ENCODE results near the gene CCL16. TPM values are rescaled to one million over a fixed set of nuclear protein-coding genes. Genes with fewer than 3 reads are reported as not detected.
"Not testable (repeated sequence)": the region's sequence is repeated elsewhere in the genome, so short reads cannot be mapped to it uniquely, and the experiment has no call there.

The CCL16 gene
- total RNA-seq, 1 donor from 2014 or later: not detected

DNA sequence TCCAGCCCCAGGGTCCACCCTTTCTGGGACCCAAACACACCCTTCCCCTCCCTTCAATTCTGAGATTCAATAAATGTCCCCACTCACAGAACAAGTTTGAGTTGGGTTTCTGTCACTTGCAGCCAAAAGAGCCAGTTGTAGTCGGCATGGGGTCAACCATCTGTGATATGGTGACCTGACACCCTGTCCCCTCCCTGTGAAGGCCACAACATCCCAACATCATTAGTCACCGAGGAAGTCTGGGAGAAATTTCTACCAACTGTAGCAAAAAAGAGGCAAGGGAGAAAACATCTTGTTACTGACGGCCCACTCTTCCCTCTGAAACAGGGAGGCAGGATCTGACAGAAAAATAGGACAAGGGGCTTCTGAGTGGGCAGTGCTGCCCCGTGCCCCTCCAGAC is 37.1 kb downstream of the CCL16 start:
- Histone ChIP-seq H3K27ac (no peak overlapping the region), H3K9me3 (no peaks in the 10 kb centered on the region), H3K27me3 (no peaks in the 10 kb centered on the region), H3K4me3 (no peak overlapping the region), H3K36me3 (no peaks in the 10 kb centered on the region), H3K4me1 (no peaks in the 10 kb centered on the region)
- DNase-seq (ENCODE audit: extremely low spot score in 2 of 2): no peak
- TF ChIP-seq, protein P1, sequence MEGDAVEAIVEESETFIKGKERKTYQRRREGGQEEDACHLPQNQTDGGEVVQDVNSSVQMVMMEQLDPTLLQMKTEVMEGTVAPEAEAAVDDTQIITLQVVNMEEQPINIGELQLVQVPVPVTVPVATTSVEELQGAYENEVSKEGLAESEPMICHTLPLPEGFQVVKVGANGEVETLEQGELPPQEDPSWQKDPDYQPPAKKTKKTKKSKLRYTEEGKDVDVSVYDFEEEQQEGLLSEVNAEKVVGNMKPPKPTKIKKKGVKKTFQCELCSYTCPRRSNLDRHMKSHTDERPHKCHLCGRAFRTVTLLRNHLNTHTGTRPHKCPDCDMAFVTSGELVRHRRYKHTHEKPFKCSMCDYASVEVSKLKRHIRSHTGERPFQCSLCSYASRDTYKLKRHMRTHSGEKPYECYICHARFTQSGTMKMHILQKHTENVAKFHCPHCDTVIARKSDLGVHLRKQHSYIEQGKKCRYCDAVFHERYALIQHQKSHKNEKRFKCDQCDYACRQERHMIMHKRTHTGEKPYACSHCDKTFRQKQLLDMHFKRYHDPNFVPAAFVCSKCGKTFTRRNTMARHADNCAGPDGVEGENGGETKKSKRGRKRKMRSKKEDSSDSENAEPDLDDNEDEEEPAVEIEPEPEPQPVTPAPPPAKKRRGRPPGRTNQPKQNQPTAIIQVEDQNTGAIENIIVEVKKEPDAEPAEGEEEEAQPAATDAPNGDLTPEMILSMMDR (IDR thresholded peaks at IDR 0.05): no peak
- no peak for TF ChIP-seq POLR2A (IDR thresholded peaks at IDR 0.05)
- TF ChIP-seq POLR2AphosphoS5 (IDR thresholded peaks at IDR 0.05; ENCODE audit: insufficient read depth in 1 of 2, low read depth in 1 of 2): no peak
- intact Hi-C loops (cut with DNase I): no loop called here

DNA sequence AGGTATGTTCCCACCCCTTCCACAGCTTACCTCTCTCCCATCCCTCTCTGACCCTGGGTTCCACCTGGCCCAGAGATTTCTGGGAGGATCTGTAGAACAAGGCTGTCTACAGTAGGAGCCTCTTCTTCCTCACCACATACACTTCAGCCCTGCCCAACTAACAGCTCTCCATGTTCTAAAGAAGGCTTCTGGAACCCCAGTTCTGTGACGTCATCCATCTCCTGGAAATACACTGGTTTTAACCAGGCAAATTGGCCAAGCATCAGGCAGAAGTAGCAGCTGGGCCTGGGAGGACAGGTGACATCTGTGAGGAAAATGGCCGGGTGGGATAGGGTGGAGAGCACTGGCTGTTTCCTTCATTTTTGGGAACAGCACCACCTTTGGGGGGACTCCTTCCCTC is 37.8 kb downstream of the CCL16 start, which contains the start of gene LYZL6:
TSS of gene LYZL6 (minus strand) at position 177 of the 400 bp plus-strand sequence. CDS start 4,357 bp downstream, outside the sequence.
- no peaks in the 10 kb centered on the region for H3K27me3 ChIP-seq
- H3K4me3 ChIP-seq: no peak within 1 kb of the TSS
- H3K27ac ChIP-seq: no peak within 1 kb of the TSS
- H3K9me3 ChIP-seq: no peaks in the 10 kb centered on the region
- TF ChIP-seq POLR2A (IDR thresholded peaks at IDR 0.05) (no peak), POLR2AphosphoS5 (IDR thresholded peaks at IDR 0.05; ENCODE audit: insufficient read depth in 1 of 2, low read depth in 1 of 2) (no peak)
- TF ChIP-seq, protein P1 (IDR thresholded peaks at IDR 0.05): no peak
- DNase-seq (ENCODE audit: extremely low spot score in 2 of 2): no peak
- H3K36me3 ChIP-seq: no peaks in the 10 kb centered on the region
- intact Hi-C loops (cut with DNase I): no loop called here
- H3K4me1 ChIP-seq: no peaks in the 10 kb centered on the region

DNA sequence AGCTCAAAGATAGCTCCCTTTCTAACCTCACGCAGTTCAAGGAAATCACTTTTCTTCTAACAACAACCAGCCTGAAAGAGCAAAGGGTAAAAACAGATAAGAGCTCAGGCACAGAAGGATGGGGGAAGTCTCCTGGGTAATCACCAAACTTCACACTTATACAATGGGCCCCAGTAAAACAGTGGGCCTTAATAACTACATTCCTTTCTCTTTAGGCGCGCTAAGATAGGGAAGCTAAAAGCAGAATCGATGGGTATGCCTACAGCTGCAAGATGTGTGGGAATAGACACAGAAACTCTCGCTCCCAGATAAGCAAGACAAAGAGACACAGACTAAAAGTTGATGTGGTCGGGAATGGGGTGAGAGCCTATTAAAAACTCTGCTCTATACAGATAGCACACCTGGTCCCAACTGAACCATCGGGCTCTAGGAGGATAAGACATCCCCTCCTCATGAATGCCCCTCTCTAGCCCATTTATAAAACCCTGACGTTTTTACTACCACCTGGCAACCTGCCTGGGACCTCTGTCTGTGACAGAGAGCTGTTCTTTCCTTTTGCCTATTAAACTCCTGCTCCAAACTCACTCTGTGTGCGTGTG is 38.6 kb downstream of the CCL16 start:
- intact Hi-C loops (cut with DNase I): no loop called here
- Histone ChIP-seq H3K27ac (no peak overlapping the region), H3K4me3 (no peak overlapping the region), H3K9me3 (no peaks in the 10 kb centered on the region), H3K36me3 (no peaks in the 10 kb centered on the region), H3K4me1 (no peaks in the 10 kb centered on the region), H3K27me3 (no peaks in the 10 kb centered on the region)
- TF ChIP-seq, protein P1 (IDR thresholded peaks at IDR 0.05): no peak
- TF ChIP-seq POLR2A (IDR thresholded peaks at IDR 0.05) (no peak), POLR2AphosphoS5 (IDR thresholded peaks at IDR 0.05; ENCODE audit: insufficient read depth in 1 of 2, low read depth in 1 of 2) (no peak)
- DNase-seq (ENCODE audit: extremely low spot score in 2 of 2): no peak

DNA sequence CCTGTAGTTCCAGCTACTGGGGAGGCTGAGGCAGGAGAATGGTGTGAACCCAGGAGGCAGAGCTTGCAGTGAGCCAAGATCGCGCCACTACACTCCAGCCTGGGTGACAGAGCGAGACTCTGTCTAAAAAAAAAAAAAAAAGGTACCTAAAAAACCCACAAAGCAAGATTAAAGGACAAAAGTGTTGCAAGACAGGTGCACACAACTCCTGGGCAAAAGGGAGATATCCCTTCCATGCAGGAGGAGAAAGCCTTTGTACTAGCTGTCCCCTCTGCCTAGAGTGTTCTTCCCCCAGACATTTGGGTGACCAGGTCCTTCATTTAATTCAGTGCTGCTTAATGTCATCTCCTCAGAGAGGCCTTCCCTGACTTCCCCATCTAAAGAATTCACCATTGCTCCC is 42.8 kb downstream of the CCL16 start:
- H3K27me3 ChIP-seq; H3K4me1 ChIP-seq; intact Hi-C loops (cut with DNase I); H3K36me3 ChIP-seq; H3K27ac ChIP-seq; DNase-seq (ENCODE audit: extremely low spot score in 2 of 2); H3K4me3 ChIP-seq; H3K9me3 ChIP-seq: not testable (repeated sequence)

DNA sequence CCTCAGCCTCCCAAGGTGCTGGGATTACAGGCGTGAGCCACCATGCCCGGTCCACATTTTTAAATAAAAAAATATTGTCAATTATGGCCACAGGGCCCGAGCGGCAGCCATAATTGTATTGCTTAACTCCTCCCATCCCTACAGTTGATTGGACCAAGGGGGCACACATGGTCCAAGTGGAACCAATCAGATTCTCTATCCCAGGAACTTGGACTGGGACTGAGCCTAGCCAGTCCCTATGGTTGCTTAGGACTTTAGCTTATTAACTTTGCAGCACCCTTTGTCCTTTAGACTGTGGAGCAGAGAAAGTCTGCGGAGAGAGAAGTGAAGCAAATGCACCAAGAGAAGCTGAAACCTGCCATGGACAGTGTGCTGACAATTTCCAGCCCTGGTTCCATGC is 45.2 kb downstream of the CCL16 start:
- no peak overlapping the region for H3K27ac ChIP-seq
- no peaks in the 10 kb centered on the region for H3K4me1 ChIP-seq
- no peaks in the 10 kb centered on the region for H3K27me3 ChIP-seq
- DNase-seq (ENCODE audit: extremely low spot score in 2 of 2): no peak
- no peak for TF ChIP-seq POLR2A (IDR thresholded peaks at IDR 0.05)
- no peak for TF ChIP-seq POLR2AphosphoS5 (IDR thresholded peaks at IDR 0.05; ENCODE audit: insufficient read depth in 1 of 2, low read depth in 1 of 2)
- TF ChIP-seq, protein P1 (IDR thresholded peaks at IDR 0.05): no peak
- no peaks in the 10 kb centered on the region for H3K9me3 ChIP-seq
- intact Hi-C loops (cut with DNase I): no loop called here
- no peaks in the 10 kb centered on the region for H3K36me3 ChIP-seq
- no peak overlapping the region for H3K4me3 ChIP-seq
